HG02763 (cell line): ENCODE results near the gene GOLGA7B.

ENCODE experiments used
- ATAC-seq: cut with Tn5 transposase; IDR thresholded peaks from one replicate; pipeline ENCODE4 v1.9.1; 2021; ENCODE audit warnings: mild to moderate bottlenecking, moderate library complexity; ENCODE audit not compliant: unreplicated experiment

Gene GOLGA7B

GRCh38 chr10:97919012-97919411, 69.4 kb downstream of the GOLGA7B start:
- no peak for ATAC-seq

GRCh38 chr10:97920865-97921264, 71.2 kb downstream of the GOLGA7B start:
- no peak for ATAC-seq
